ENCODE results near the gene ROBO2. TPM values are rescaled to one million over a fixed set of nuclear protein-coding genes. Genes with fewer than 3 reads are reported as not detected.

Gene ROBO2
- total RNA-seq, 4 donors from 2014 or later: under 0.01 to 2.9 (median 1.0) TPM

DNA sequence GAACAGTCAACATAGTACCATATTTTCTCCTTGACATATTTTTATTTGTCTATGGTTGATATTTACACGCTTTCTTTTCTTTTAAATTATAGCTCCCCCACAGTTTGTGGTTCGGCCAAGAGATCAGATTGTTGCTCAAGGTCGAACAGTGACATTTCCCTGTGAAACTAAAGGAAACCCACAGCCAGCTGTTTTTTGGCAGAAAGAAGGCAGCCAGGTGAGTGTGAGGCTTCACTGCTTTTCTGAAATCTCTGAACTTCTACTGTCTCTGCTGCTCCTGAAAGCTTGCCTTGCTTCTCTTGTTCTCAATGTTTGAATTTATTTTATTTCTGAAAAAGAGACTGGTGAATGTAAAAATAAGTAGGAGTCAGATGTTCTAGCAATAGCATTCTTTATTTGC lies 506.3 kb downstream of the ROBO2 start:
- WGBS, 2 donors (ENCODE audit: low coverage in 1 of 2): 78 to 81% methylated on average over 1 to 3 of the region's 3 CpGs
- TF ChIP-seq, protein P1, sequence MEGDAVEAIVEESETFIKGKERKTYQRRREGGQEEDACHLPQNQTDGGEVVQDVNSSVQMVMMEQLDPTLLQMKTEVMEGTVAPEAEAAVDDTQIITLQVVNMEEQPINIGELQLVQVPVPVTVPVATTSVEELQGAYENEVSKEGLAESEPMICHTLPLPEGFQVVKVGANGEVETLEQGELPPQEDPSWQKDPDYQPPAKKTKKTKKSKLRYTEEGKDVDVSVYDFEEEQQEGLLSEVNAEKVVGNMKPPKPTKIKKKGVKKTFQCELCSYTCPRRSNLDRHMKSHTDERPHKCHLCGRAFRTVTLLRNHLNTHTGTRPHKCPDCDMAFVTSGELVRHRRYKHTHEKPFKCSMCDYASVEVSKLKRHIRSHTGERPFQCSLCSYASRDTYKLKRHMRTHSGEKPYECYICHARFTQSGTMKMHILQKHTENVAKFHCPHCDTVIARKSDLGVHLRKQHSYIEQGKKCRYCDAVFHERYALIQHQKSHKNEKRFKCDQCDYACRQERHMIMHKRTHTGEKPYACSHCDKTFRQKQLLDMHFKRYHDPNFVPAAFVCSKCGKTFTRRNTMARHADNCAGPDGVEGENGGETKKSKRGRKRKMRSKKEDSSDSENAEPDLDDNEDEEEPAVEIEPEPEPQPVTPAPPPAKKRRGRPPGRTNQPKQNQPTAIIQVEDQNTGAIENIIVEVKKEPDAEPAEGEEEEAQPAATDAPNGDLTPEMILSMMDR (IDR thresholded peaks at IDR 0.05): no peak
- no peak for TF ChIP-seq POLR2AphosphoS5 (IDR thresholded peaks at IDR 0.05)
- no peak for TF ChIP-seq EP300 (IDR thresholded peaks at IDR 0.05)
- TF ChIP-seq POLR2A (IDR thresholded peaks at IDR 0.05): no peak
- H3K4me1 ChIP-seq: no peaks in the 10 kb centered on the region
- H3K27me3 ChIP-seq: no peaks in the 10 kb centered on the region
- no peaks in the 10 kb centered on the region for H3K36me3 ChIP-seq
- H3K4me3 ChIP-seq: no peak overlapping the region
- H3K9me3 ChIP-seq: no peaks in the 10 kb centered on the region
- no peak overlapping the region for H3K27ac ChIP-seq
- ATAC-seq: no peak

DNA sequence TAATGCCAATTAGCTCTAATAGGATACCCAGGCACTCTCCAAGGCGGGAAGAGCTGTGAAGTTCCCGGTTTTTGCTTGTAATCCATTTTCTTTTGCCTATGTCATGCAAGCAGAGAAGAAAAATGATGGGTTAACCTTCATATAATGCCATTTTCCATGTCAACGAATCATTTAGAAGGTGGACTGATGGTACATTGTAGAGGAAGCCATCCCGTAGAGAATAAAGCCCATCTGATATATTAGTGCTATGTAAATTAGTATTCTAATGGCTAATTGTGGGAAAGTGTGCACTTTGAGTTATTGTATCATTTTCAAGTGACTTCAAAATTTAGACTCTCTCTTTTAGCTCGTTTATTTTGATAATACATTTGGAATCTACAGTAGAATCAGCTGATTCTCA lies 509.1 kb downstream of the ROBO2 start:
- Histone ChIP-seq H3K4me1 (no peaks in the 10 kb centered on the region), H3K27ac (no peak overlapping the region), H3K9me3 (no peaks in the 10 kb centered on the region), H3K4me3 (no peak overlapping the region), H3K27me3 (no peaks in the 10 kb centered on the region), H3K36me3 (no peaks in the 10 kb centered on the region)
- ATAC-seq: no peak
- WGBS, 2 donors (ENCODE audit: low coverage in 1 of 2): 80 to 100% methylated on average over 4 to 5 of the region's 5 CpGs
- no peak for TF ChIP-seq POLR2A (IDR thresholded peaks at IDR 0.05)
- TF ChIP-seq EP300 (IDR thresholded peaks at IDR 0.05): no peak
- TF ChIP-seq, protein P1 (IDR thresholded peaks at IDR 0.05): no peak
- no peak for TF ChIP-seq POLR2AphosphoS5 (IDR thresholded peaks at IDR 0.05)

DNA sequence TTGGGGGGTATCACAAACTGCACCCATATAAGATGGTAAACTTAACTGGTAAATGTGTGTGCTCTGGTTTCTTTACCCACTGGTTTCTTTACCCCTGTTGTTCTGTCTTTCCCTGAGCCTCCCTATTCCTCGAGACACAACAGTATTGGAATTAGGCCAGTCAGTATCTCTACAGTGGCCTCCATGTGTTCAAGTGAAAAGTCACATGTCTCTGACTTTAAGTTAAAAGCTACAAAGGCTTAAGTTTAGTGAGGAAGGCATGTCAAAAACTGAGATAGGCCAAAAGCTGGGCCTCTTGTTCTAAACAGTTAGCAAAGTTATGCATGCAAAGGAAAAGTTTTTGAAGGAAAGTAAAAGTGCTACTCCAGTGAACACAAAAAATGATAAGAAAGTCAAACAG lies 513.3 kb downstream of the ROBO2 start:
- 63 to 100% methylated on average over 1 of the region's 1 CpG for whole genome bisulfite sequencing, 2 donors (ENCODE audit: low coverage in 1 of 2)
- ATAC-seq: no peak
- no peaks in the 10 kb centered on the region for H3K36me3 ChIP-seq
- no peak overlapping the region for H3K4me3 ChIP-seq
- no peaks in the 10 kb centered on the region for H3K4me1 ChIP-seq
- H3K9me3 ChIP-seq: no peaks in the 10 kb centered on the region
- no peak overlapping the region for H3K27ac ChIP-seq
- TF ChIP-seq, protein P1 (IDR thresholded peaks at IDR 0.05): no peak
- TF ChIP-seq POLR2AphosphoS5 (IDR thresholded peaks at IDR 0.05) (no peak), EP300 (IDR thresholded peaks at IDR 0.05) (no peak), POLR2A (IDR thresholded peaks at IDR 0.05) (no peak)
- no peaks in the 10 kb centered on the region for H3K27me3 ChIP-seq

DNA sequence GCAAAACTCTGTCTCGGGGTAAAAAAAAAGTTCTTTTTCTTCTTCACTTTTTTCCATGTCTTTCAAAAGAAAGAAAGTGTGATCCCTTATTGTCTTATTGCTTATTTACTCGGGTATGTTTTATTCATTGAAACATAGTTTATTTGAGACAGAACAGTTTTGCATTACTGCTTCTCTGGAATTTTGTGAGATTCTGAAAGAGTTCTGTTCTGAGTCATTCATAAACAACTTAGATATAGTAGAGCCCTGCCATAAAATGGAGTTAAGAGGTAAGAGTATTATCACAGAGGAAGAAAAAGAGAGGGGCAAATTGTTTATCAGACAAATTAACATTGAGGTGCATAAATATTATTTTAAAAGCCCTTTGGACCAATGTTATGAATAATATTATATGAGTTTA lies 522.2 kb downstream of the ROBO2 start:
- H3K27ac ChIP-seq: no peak overlapping the region
- no peaks in the 10 kb centered on the region for H3K27me3 ChIP-seq
- ATAC-seq: no peak
- no peaks in the 10 kb centered on the region for H3K36me3 ChIP-seq
- H3K4me1 ChIP-seq: no peaks in the 10 kb centered on the region
- 70 to 79% methylated on average over 2 of the region's 2 CpGs for WGBS, 2 donors (ENCODE audit: low coverage in 1 of 2)
- TF ChIP-seq EP300 (IDR thresholded peaks at IDR 0.05) (no peak), POLR2A (IDR thresholded peaks at IDR 0.05) (no peak), POLR2AphosphoS5 (IDR thresholded peaks at IDR 0.05) (no peak)
- TF ChIP-seq, protein P1 (IDR thresholded peaks at IDR 0.05): no peak
- no peak overlapping the region for H3K4me3 ChIP-seq
- H3K9me3 ChIP-seq: no peaks in the 10 kb centered on the region

DNA sequence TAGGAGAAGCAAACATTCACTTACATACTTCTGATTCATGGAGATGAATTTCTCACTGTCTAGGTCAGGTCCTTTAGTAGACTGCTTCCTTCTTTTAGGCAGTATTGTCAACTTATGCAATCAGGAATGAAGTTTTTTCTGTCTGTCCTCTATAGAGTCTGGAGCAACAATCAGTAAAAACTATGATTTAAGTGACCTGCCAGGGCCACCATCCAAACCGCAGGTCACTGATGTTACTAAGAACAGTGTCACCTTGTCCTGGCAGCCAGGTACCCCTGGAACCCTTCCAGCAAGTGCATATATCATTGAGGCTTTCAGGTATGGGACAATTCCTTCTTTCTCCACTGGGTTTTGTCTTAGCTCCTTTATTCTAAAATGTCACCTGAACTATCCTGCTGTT lies 523.1 kb downstream of the ROBO2 start:
- TF ChIP-seq POLR2A (IDR thresholded peaks at IDR 0.05) (no peak), EP300 (IDR thresholded peaks at IDR 0.05) (no peak), POLR2AphosphoS5 (IDR thresholded peaks at IDR 0.05) (no peak)
- TF ChIP-seq, protein P1 (IDR thresholded peaks at IDR 0.05): no peak
- 88 to 100% methylated on average over 1 of the region's 1 CpG for WGBS, 2 donors (ENCODE audit: low coverage in 1 of 2)
- Histone ChIP-seq H3K9me3 (no peaks in the 10 kb centered on the region), H3K27ac (no peak overlapping the region), H3K36me3 (no peaks in the 10 kb centered on the region), H3K4me1 (no peaks in the 10 kb centered on the region), H3K4me3 (no peak overlapping the region), H3K27me3 (no peaks in the 10 kb centered on the region)
- no peak for ATAC-seq
